ENCODE results near the gene SCUBE3. TPM values are rescaled to one million over a fixed set of nuclear protein-coding genes. Genes with fewer than 3 reads are reported as not detected.

The SCUBE3 gene
- total and polyA plus RNA-seq, 2 of the 13 experiments (the other 11 are each of a cell fraction or from before 2014, with no cell fraction given): not detected

- TF ChIP-seq RERE (CRISPR knock-in tag; IDR thresholded peaks at IDR 0.05; ENCODE audit: low read depth): no peak
- TF ChIP-seq BRD4 (CRISPR knock-in tag; IDR thresholded peaks at IDR 0.05): peak; percentile 73; the same call in 1 of the 2 replicates
- peak; percentile 39; the same call in 1 of the 2 replicates for TF ChIP-seq KMT2A (CRISPR knock-in tag; IDR thresholded peaks at IDR 0.05)
- TF ChIP-seq DRAP1 (CRISPR knock-in tag; IDR thresholded peaks at IDR 0.05): peak; percentile 61
- TF ChIP-seq ZNF550 (CRISPR knock-in tag; IDR thresholded peaks at IDR 0.05; ENCODE audit: borderline replicate concordance): no peak
- TF ChIP-seq ZNF263 (CRISPR knock-in tag; IDR thresholded peaks at IDR 0.05): peak; percentile 71
- peak; percentile 92; the same call in 1 of the 2 replicates for TF ChIP-seq ZNF337 (CRISPR knock-in tag; IDR thresholded peaks at IDR 0.05; ENCODE audit: borderline replicate concordance, low read depth)
- peak; percentile 50; the same call in 1 of the 2 replicates for TF ChIP-seq ARNTL (CRISPR knock-in tag; IDR thresholded peaks at IDR 0.05)
- TF ChIP-seq ZNF576 (CRISPR knock-in tag; IDR thresholded peaks at IDR 0.05): peak; percentile 91; the same call in 1 of the 2 replicates
- peak; percentile 46; the same call in 1 of the 2 replicates for TF ChIP-seq CHD2 (IDR thresholded peaks at IDR 0.05; ENCODE audit: low read depth, low read length)
- no peak; the same call in 1 of the 2 replicates for TF ChIP-seq BRCA1 (CRISPR knock-in tag; IDR thresholded peaks at IDR 0.05)
- TF ChIP-seq ZNF703 (CRISPR knock-in tag; IDR thresholded peaks at IDR 0.05; ENCODE audit: borderline replicate concordance): no peak; the same call in 1 of the 2 replicates
- peak; percentile 85 for TF ChIP-seq IRF2 (CRISPR knock-in tag; IDR thresholded peaks at IDR 0.05)
- TF ChIP-seq ZHX2 (IDR thresholded peaks at IDR 0.05; ENCODE audit: low read depth): no peak
- TF ChIP-seq ZHX2 (CRISPR knock-in tag; IDR thresholded peaks at IDR 0.05; ENCODE audit: borderline replicate concordance): no peak
- no peak for TF ChIP-seq ZNF235 (CRISPR knock-in tag; IDR thresholded peaks at IDR 0.05; ENCODE audit: borderline replicate concordance)
- no peak for TF ChIP-seq SCMH1 (CRISPR knock-in tag; IDR thresholded peaks at IDR 0.05; ENCODE audit: borderline replicate concordance)
Observed at GRCh38 chr6:35297601-35298481, 84.1 kb downstream of the SCUBE3 start, which contains the start of gene DEF6 (continued).
